ENCODE measurements around the gene IRAK4.

GRCh38 chr12:43795716-43796280 lies 37.0 kb downstream of the IRAK4 start:
- TF ChIP-seq CTCF (conservative IDR thresholded peaks at IDR 0.05; ENCODE audit: low read length) (no peak), EZH2phosphoT487 (IDR thresholded peaks at IDR 0.05; ENCODE audit: borderline replicate concordance, low read depth, low read length) (no peak)

Measured in OCI-LY7 (cell line).